Astrocyte (in vitro differentiated cells and primary cell): ENCODE results near the gene CYB5B. TPM values are rescaled to one million over a fixed set of nuclear protein-coding genes. Genes with fewer than 3 reads are reported as not detected.

Experiments used
- DNase-seq: peaks from one replicate; pipeline ENCODE4 v3.0.0-alpha.2; 2010; ENCODE audit warnings: low read depth
- FAIRE-seq: peaks from 2 replicates; lab custom pipeline; 2011; peaks lifted over from hg19 to GRCh38; lab: Jason Lieb, UNC
- H2AFZ ChIP-seq: 2 replicates; pipeline ENCODE4 v1.6.0; 2012; ENCODE audit warnings: low read depth, low read length, inconsistent platforms
- H3K27ac ChIP-seq: 2 replicates; pipeline ENCODE4 v1.5.1; 2011; ENCODE audit warnings: low read depth, low read length, inconsistent platforms
- H3K27me3 ChIP-seq: 2 replicates; pipeline ENCODE4 v1.6.0; 2011; ENCODE audit warnings: low read length, inconsistent platforms; ENCODE audit not compliant: insufficient read depth
- H3K36me3 ChIP-seq: 2 replicates; pipeline ENCODE4 v1.5.1; 2011; ENCODE audit warnings: low read length, inconsistent platforms; ENCODE audit not compliant: insufficient read depth
- H3K4me1 ChIP-seq: 2 replicates; pipeline ENCODE4 v1.5.1; 2011; ENCODE audit warnings: low read length, inconsistent platforms; ENCODE audit not compliant: insufficient read depth
- H3K4me2 ChIP-seq: 2 replicates; pipeline ENCODE4 v1.6.0; 2012; ENCODE audit warnings: low read length, inconsistent platforms
- H3K4me3 ChIP-seq: 2 replicates; pipeline ENCODE4 v1.5.1; 2011; ENCODE audit warnings: low read depth, mild to moderate bottlenecking, low read length, inconsistent platforms; ENCODE audit not compliant: insufficient read depth
- H3K79me2 ChIP-seq: 2 replicates; pipeline ENCODE4 v1.6.0; 2012; ENCODE audit warnings: mild to moderate bottlenecking, low read length, inconsistent platforms; ENCODE audit not compliant: insufficient read depth
- H3K9ac ChIP-seq: 2 replicates; pipeline ENCODE4 v1.6.0; 2012; ENCODE audit warnings: mild to moderate bottlenecking, low read length, inconsistent platforms
- H3K9me3 ChIP-seq: 2 replicates; pipeline ENCODE4 v1.5.1; 2012; ENCODE audit warnings: low read depth, mild to moderate bottlenecking, low read length, inconsistent platforms; ENCODE audit not compliant: insufficient read depth
- H4K20me1 ChIP-seq: 2 replicates; pipeline ENCODE4 v1.6.0; 2012; ENCODE audit warnings: low read length, inconsistent platforms; ENCODE audit not compliant: insufficient read depth
- H3K27ac Mint-ChIP-seq: one replicate; pipeline ENCODE4 v1.8.0; 2021; ENCODE audit warnings: mild to moderate bottlenecking, mixed read lengths; ENCODE audit not compliant: unreplicated experiment
- H3K27me3 Mint-ChIP-seq: one replicate; pipeline ENCODE4 v1.8.0; 2021; ENCODE audit warnings: low read depth, mixed read lengths; ENCODE audit not compliant: unreplicated experiment
- H3K36me3 Mint-ChIP-seq: one replicate; pipeline ENCODE4 v1.8.0; 2021; ENCODE audit warnings: low read depth, mixed read lengths; ENCODE audit not compliant: unreplicated experiment
- H3K4me1 Mint-ChIP-seq: one replicate; pipeline ENCODE4 v1.8.0; 2021; ENCODE audit warnings: low read depth, mixed read lengths; ENCODE audit not compliant: unreplicated experiment
- H3K4me3 Mint-ChIP-seq: one replicate; pipeline ENCODE4 v1.8.0; 2021; ENCODE audit warnings: mild to moderate bottlenecking, moderate library complexity, mixed read lengths; ENCODE audit not compliant: unreplicated experiment
- H3K9me3 Mint-ChIP-seq: one replicate; pipeline ENCODE4 v1.8.0; 2021; ENCODE audit warnings: mild to moderate bottlenecking, mixed read lengths; ENCODE audit not compliant: unreplicated experiment
- CTCF ChIP-seq: IDR thresholded peaks from 2 replicates; pipeline ENCODE4 v1.5.1; 2011; ENCODE audit warnings: low read depth, mild to moderate bottlenecking, inconsistent platforms, low read length, moderate library complexity; ENCODE audit not compliant: insufficient read depth
- EZH2 ChIP-seq: IDR thresholded peaks from 2 replicates; pipeline ENCODE4 v1.6.1; 2012; ENCODE audit warnings: mild to moderate bottlenecking, low read length, inconsistent platforms; ENCODE audit not compliant: insufficient read depth
- total RNA-seq: library from RNA; stranded (reverse); gene quantifications from 2 replicates; pipeline ENCODE4 v1.2.1, GENCODE V29; 2021

Gene CYB5B
- total RNA-seq, 1 donor from 2014 or later, result 149 TPM

- peaks cover 4% of the 10 kb centered on the region for H3K36me3 Mint-ChIP-seq
- no peak overlapping the region for H3K27ac ChIP-seq
- peaks cover 7% of the 10 kb centered on the region for H3K4me1 Mint-ChIP-seq
- TF ChIP-seq CTCF (no peak), EZH2 (no peak)
- H3K9me3 Mint-ChIP-seq, result peaks cover 3% of the 10 kb centered on the region
- no peak for DNase-seq
- H3K27me3 ChIP-seq, result no peaks in the 10 kb centered on the region
- H3K4me3 ChIP-seq, result no peak overlapping the region
- no peaks in the 10 kb centered on the region for H3K9me3 ChIP-seq
- no peak overlapping the region for H3K27ac Mint-ChIP-seq
- no peaks in the 10 kb centered on the region for H3K27me3 Mint-ChIP-seq
- no peaks in the 10 kb centered on the region for H4K20me1 ChIP-seq
- FAIRE-seq, result no peak
- no peaks in the 10 kb centered on the region for H3K79me2 ChIP-seq
- H2AFZ ChIP-seq, result no peak overlapping the region
- no peaks in the 10 kb centered on the region for H3K36me3 ChIP-seq
- no peak overlapping the region for H3K9ac ChIP-seq
- no peak overlapping the region for H3K4me2 ChIP-seq
- H3K4me3 Mint-ChIP-seq, result no peak overlapping the region
- peaks cover 23% of the 10 kb centered on the region for H3K4me1 ChIP-seq
These were observed 55.4 kb downstream of the CYB5B start for GRCh38 chr16:69479775-69480174.

GRCh38 chr16:69481901-69482341 is 57.5 kb downstream of the CYB5B start:
- peaks cover 3% of the 10 kb centered on the region for H3K4me1 Mint-ChIP-seq
- H2AFZ ChIP-seq, result peak overlapping the region; percentile 60
- no peaks in the 10 kb centered on the region for H3K9me3 ChIP-seq
- H3K27me3 ChIP-seq, result no peaks in the 10 kb centered on the region
- H3K9ac ChIP-seq, result no peak overlapping the region
- no peaks in the 10 kb centered on the region for H3K9me3 Mint-ChIP-seq
- TF ChIP-seq EZH2 (no peak), CTCF (no peak)
- DNase-seq (peak; percentile 43), FAIRE-seq (no peak)
- peaks cover 20% of the 10 kb centered on the region for H3K4me1 ChIP-seq
- no peak overlapping the region for H3K27ac Mint-ChIP-seq
- H3K36me3 ChIP-seq, result no peaks in the 10 kb centered on the region
- H3K79me2 ChIP-seq, result no peaks in the 10 kb centered on the region
- H3K4me3 Mint-ChIP-seq, result no peak overlapping the region
- H3K4me2 ChIP-seq, result peak overlapping the region; percentile 68
- peaks cover 4% of the 10 kb centered on the region for H3K36me3 Mint-ChIP-seq
- no peak overlapping the region for H3K4me3 ChIP-seq
- peaks cover 1% of the 10 kb centered on the region for H3K27me3 Mint-ChIP-seq
- no peak overlapping the region for H3K27ac ChIP-seq
- no peaks in the 10 kb centered on the region for H4K20me1 ChIP-seq

- H3K4me3 Mint-ChIP-seq, result no peak overlapping the region
- no peaks in the 10 kb centered on the region for H3K4me1 Mint-ChIP-seq
These were observed 58.1 kb downstream of the CYB5B start for GRCh38 chr16:69482410-69482991.

More at GRCh38 chr16:69482410-69482991, 58.1 kb downstream of the CYB5B start:
- H2AFZ ChIP-seq, result peak overlapping the region; percentile 55
- Mint-ChIP-seq H3K27me3 (peaks cover 1% of the 10 kb centered on the region), H3K36me3 (peaks cover 4% of the 10 kb centered on the region), H3K9me3 (no peaks in the 10 kb centered on the region), H3K27ac (no peak overlapping the region)
- H3K79me2 ChIP-seq, result no peaks in the 10 kb centered on the region
- TF ChIP-seq EZH2, result no peak
- TF ChIP-seq CTCF, result no peak
- H3K9me3 ChIP-seq, result no peaks in the 10 kb centered on the region
- peaks cover 15% of the 10 kb centered on the region for H3K4me1 ChIP-seq
- FAIRE-seq (no peak), DNase-seq (peak; percentile 58)
- H3K9ac ChIP-seq, result peak overlapping the region; percentile 26
- H3K4me2 ChIP-seq, result peak overlapping the region; percentile 68
- H3K27me3 ChIP-seq, result no peaks in the 10 kb centered on the region
- H4K20me1 ChIP-seq, result no peaks in the 10 kb centered on the region
- no peak overlapping the region for H3K4me3 ChIP-seq
- no peaks in the 10 kb centered on the region for H3K36me3 ChIP-seq
- H3K27ac ChIP-seq, result no peak overlapping the region
